Panc1 (cell line): Measurements from ENCODE around the gene TNFAIP8L1. TPM values are rescaled to one million over a fixed set of nuclear protein-coding genes. Genes with fewer than 3 reads are reported as not detected.

Experiments used
- ATAC-seq: fragments of 200-7000 bp; cut with Tn5 transposase; 2 replicates; pipeline ENCODE4 v1.9.1; 2020; ENCODE audit warnings: mild to moderate bottlenecking, moderate library complexity
- BruUV-seq: library from RNA; stranded (reverse); fragments of 400-500 nt; replicated peaks from 2 replicates; lab custom pipeline; 2021; lab: Mats Ljungman, UMichigan
- CTCF ChIA-PET: fragments of 300-600 bp; sonication (Branson Sonifier 250); formaldehyde crosslinking; loops from one replicate; lab custom pipeline; 2022; ENCODE audit warnings: antibody characterized with exemption; lab: Charles Lee
- POLR2A ChIA-PET: fragments of 300-600 bp; sonication (Branson Sonifier 250); formaldehyde crosslinking; loops from one replicate; lab custom pipeline; 2022; ENCODE audit warnings: antibody characterized with exemption; lab: Charles Lee
- DNase-seq: peaks from one replicate; pipeline ENCODE4 v3.0.0-alpha.2; 2010; ENCODE audit warnings: low read depth, low spot score
- H3K27ac ChIP-seq: 2 replicates; pipeline ENCODE4 v1.5.1; 2011; ENCODE audit warnings: mild to moderate bottlenecking, low read length, inconsistent platforms
- H3K27me3 ChIP-seq: fragments of 200-500 bp; sonication (Bioruptor generic); 2 replicates; pipeline ENCODE4 v1.6.0; 2014; ENCODE audit warnings: low read length, inconsistent platforms; ENCODE audit not compliant: control insufficient read depth, insufficient read depth
- H3K36me3 ChIP-seq: fragments of 200-500 bp; sonication (Bioruptor generic); 2 replicates; pipeline ENCODE4 v1.5.1; 2014; ENCODE audit warnings: inconsistent platforms, mild to moderate bottlenecking, low read length, moderate library complexity; ENCODE audit not compliant: control insufficient read depth, insufficient read depth
- H3K4me1 ChIP-seq: 2 replicates; pipeline ENCODE4 v1.5.1; 2011; ENCODE audit warnings: inconsistent platforms, mild to moderate bottlenecking, low read length, moderate library complexity; ENCODE audit not compliant: control insufficient read depth, insufficient read depth
- H3K4me3 ChIP-seq, 2 experiments: 2 replicates each; pipeline ENCODE4 v1.5.1; 2011 to 2012; ENCODE audit warnings: low read depth in 2 of 2, low read length in 2 of 2, mild to moderate bottlenecking in 2 of 2, inconsistent platforms in 1 of 2, moderate library complexity in 1 of 2
- H3K9me3 ChIP-seq: fragments of 200-500 bp; sonication (Bioruptor generic); 2 replicates; pipeline ENCODE4 v1.5.1; 2014; ENCODE audit warnings: low read depth, mild to moderate bottlenecking, inconsistent platforms, low read length, moderate library complexity; ENCODE audit not compliant: control insufficient read depth, insufficient read depth
- CTCF ChIP-seq: fragments of 450-650 bp; IDR thresholded peaks from 2 replicates; pipeline ENCODE4 v1.5.1; 2017; ENCODE audit warnings: mild to moderate bottlenecking
- POLR2AphosphoS5 ChIP-seq: IDR thresholded peaks from 2 replicates; pipeline ENCODE4 v1.6.1; 2012; ENCODE audit warnings: mild to moderate bottlenecking, low read depth, low read length, moderate library complexity
- SIN3A ChIP-seq: IDR thresholded peaks from 2 replicates; pipeline ENCODE4 v1.6.1; 2012; ENCODE audit warnings: low read depth, mild to moderate bottlenecking, low read length, moderate library complexity, borderline replicate concordance; ENCODE audit not compliant: insufficient read depth
- TCF7L2 ChIP-seq: IDR thresholded peaks from 2 replicates; pipeline ENCODE4 v1.6.1; 2011; ENCODE audit warnings: mild to moderate bottlenecking, low read depth, low read length, inconsistent platforms
- in situ Hi-C: cut with HindIII; loops from 2 replicates; pipeline ENCODE4 v1.10.0; 2016; ENCODE audit warnings: low sequenced_read_pairs, low pct_unique_long_range_greater_than_20kb
- intact Hi-C: fragments of 100-400 bp; cut with micrococcal nuclease; formaldehyde crosslinking; loops from one replicate; pipeline ENCODE4 v1.10.0; 2022; ENCODE audit not compliant: unreplicated experiment
- total RNA-seq: library from RNA; stranded (reverse); gene quantifications from one replicate; pipeline ENCODE4 v1.2.1, GENCODE V29; 2021; ENCODE audit not compliant: unreplicated experiment
- TF ChIP-seq, protein P1 (sequence below), 2 experiments: IDR thresholded peaks; 2 replicates each; pipeline ENCODE4 v1.6.1; 2011 to 2012; ENCODE audit warnings: low read depth in 2 of 2, control low read depth in 1 of 2, low read length in 1 of 2, mild to moderate bottlenecking in 1 of 2, moderate library complexity in 1 of 2; ENCODE audit not compliant: insufficient read depth in 1 of 2

Gene TNFAIP8L1
- total RNA-seq, 1 experiment from 2014 or later = 4.8 TPM

- CTCF ChIA-PET = no interaction called here
- no peak for DNase-seq
- in situ Hi-C loops = no loop called here
These were observed 43.3 kb downstream of the TNFAIP8L1 start for GRCh38 chr19:4682417-4683200.

DNA sequence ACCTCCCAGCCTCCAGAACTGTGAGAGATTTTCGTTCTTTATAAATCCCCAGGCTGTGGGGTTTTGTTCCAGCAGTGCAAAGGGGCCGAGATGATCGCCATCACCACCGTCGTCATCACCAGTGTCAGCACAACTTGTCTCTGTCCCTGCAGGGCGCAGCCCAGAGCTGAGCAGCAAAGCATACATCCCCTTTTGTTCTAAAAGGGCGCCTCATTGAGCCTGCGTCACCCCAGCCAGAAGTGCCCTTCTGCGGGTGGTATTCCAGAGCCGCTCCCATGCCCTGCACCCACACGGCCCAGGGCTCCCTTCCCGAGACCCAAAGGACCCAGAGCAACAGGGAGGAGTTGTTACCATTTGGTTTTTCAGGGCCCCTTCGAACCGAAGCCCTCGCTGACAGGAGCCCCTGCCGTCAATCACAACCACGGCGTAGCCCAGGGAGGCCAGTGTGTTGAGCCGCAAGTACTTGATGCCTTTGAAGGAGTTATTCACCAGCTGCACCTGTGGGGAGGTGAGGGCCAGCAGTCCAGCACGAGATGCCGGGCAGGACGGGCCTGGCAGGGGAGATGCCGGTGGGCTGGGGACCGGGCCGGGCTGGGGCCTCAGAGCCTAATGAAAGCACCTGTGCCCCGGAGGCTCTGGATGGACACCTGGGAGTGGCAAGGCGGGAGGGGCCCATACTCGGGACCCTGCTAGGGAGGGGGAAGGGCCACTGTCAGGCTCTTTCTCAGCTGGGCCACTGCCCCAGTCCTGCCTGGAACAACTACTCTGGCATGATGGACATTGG is 45.2 kb downstream of the TNFAIP8L1 start:
- no TSS peak for BruUV-seq
- no peak for TF ChIP-seq SIN3A
- TF ChIP-seq TCF7L2 = no peak
- TF ChIP-seq, protein P1, sequence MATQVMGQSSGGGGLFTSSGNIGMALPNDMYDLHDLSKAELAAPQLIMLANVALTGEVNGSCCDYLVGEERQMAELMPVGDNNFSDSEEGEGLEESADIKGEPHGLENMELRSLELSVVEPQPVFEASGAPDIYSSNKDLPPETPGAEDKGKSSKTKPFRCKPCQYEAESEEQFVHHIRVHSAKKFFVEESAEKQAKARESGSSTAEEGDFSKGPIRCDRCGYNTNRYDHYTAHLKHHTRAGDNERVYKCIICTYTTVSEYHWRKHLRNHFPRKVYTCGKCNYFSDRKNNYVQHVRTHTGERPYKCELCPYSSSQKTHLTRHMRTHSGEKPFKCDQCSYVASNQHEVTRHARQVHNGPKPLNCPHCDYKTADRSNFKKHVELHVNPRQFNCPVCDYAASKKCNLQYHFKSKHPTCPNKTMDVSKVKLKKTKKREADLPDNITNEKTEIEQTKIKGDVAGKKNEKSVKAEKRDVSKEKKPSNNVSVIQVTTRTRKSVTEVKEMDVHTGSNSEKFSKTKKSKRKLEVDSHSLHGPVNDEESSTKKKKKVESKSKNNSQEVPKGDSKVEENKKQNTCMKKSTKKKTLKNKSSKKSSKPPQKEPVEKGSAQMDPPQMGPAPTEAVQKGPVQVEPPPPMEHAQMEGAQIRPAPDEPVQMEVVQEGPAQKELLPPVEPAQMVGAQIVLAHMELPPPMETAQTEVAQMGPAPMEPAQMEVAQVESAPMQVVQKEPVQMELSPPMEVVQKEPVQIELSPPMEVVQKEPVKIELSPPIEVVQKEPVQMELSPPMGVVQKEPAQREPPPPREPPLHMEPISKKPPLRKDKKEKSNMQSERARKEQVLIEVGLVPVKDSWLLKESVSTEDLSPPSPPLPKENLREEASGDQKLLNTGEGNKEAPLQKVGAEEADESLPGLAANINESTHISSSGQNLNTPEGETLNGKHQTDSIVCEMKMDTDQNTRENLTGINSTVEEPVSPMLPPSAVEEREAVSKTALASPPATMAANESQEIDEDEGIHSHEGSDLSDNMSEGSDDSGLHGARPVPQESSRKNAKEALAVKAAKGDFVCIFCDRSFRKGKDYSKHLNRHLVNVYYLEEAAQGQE (IDR thresholded peaks at IDR 0.05; ENCODE audit: insufficient read depth in 1 of 2, low read depth in 2 of 2, low read length in 1 of 2) = no peak
- no peak for TF ChIP-seq CTCF
- TF ChIP-seq POLR2AphosphoS5 = no peak

More at GRCh38 chr19:4682417-4683200, 43.3 kb downstream of the TNFAIP8L1 start:
- no peak overlapping the region for H3K4me3 ChIP-seq
- intact Hi-C loops = no loop called here
- no peak overlapping the region for H3K27ac ChIP-seq
- H3K36me3 ChIP-seq = 0 out of 2 replicates have a peak, but pooled peaks cover 2% of the 10 kb centered on the region
- POLR2A ChIA-PET = no interaction called here
- ATAC-seq = no peak
- no peaks in the 10 kb centered on the region for H3K4me1 ChIP-seq
- H3K27me3 ChIP-seq = no peaks in the 10 kb centered on the region
- TF ChIP-seq CTCF = no peak
- TF ChIP-seq POLR2AphosphoS5 = no peak
- TF ChIP-seq, protein P1 (IDR thresholded peaks at IDR 0.05; ENCODE audit: insufficient read depth in 1 of 2, low read depth in 2 of 2, low read length in 1 of 2) = no peak
- no peak for TF ChIP-seq SIN3A
- TF ChIP-seq TCF7L2 = no peak
- no TSS peak for BruUV-seq
- H3K9me3 ChIP-seq = no peaks in the 10 kb centered on the region

More for the DNA sequence above, 45.2 kb downstream of the TNFAIP8L1 start:
- H3K27me3 ChIP-seq = no peaks in the 10 kb centered on the region
- no peak overlapping the region for H3K27ac ChIP-seq
- CTCF ChIA-PET = no interaction called here
- no peaks in the 10 kb centered on the region for H3K36me3 ChIP-seq
- POLR2A ChIA-PET = no interaction called here
- no peaks in the 10 kb centered on the region for H3K4me1 ChIP-seq
- DNase-seq (no peak), ATAC-seq (0 out of 2 replicates have a peak, but pooled peaks have one; percentile 6)
- intact Hi-C loops = no loop called here
- H3K9me3 ChIP-seq = no peaks in the 10 kb centered on the region
- no peak overlapping the region for H3K4me3 ChIP-seq
- in situ Hi-C loops = no loop called here
